ENCODE measurements around the gene FGF21.
"Not testable (repeated sequence)": the region's sequence is repeated elsewhere in the genome, so short reads cannot be mapped to it uniquely, and the experiment has no call there.

FGF21 gene, protein sequence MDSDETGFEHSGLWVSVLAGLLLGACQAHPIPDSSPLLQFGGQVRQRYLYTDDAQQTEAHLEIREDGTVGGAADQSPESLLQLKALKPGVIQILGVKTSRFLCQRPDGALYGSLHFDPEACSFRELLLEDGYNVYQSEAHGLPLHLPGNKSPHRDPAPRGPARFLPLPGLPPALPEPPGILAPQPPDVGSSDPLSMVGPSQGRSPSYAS

DNA sequence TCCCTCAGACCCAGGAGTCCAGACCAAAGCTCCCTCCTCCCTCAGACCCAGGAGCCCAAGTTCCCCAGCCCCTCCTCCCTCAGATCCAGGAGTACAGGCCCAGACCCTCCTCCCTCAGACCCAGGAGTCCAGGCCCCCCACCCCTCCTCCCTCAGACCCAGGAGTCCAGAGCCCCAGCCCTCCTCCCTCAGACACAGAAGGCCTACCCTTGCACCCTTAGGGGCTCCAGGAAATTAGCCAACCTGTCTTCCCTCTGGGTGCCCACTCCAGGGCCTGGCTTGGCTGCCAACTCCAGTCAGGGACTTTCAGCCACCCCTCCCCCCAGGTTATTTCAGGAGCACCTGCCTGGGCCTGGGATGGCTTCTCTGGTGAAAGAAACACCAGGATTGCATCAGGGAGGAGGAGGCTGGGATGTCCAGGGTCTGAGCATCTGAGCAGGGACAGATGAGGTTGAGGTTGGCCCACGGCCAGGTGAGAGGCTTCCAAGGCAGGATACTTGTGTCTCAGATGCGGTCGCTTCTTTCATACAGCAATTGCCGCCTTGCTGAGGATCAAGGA is at the start of gene FGF21:
Gene FGF21 (plus strand): TSS at position 441 of the 558 bp plus-strand sequence. CDS start 713 bp downstream, outside the sequence.
- DNase-seq (ENCODE audit: low read depth in 2 of 3, low spot score in 2 of 3) = no peak

DNA sequence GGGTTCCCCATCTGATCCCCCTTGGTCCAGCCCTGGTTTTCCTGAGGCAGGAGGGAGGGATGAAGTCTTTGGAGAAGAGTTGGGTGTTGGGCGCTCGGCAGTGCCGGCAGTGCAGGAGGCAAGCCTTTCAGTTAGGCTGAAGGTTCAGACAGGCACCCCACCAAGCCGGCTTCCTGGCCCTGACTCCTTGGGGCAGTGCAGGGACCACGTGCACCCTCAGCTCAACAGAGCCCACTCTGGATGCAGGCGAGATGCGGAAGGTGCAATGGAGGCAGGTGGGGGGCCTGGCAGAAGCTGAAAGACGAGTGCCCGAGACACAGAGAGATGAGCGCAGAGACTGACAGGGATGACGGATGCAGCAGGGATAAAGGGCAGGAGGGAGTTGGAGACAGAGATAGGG is 46.9 kb upstream of the FGF21 start:
- DNase-seq (ENCODE audit: low read depth in 2 of 3, low spot score in 2 of 3) = no peak

DNA sequence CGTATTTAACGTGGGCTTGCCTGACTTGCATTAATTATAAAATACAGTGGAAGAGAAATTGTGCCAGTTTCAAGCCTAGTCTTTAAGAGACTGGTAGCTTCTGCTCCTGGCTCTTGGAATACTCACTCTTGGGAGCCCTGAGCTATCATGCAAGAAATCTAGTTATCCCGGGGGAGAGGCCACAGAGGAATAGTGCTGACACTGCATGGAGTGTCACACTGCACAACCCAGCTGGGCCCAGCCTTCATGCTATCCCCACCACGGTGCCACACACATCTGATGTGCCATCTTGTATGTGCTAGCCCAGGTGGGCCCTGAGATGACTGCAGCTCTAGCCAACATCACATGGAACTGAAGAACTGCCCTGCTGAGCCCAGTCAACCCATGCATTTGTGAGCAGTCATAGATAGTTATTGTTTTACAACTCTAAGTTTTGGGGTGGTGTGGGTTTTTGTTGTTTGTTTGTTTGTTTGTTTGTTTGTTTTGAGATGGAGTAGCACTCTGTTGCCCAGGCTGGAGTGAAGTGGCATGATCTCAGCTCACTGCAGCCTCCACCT is 44.1 kb upstream of the FGF21 start:
- no peak for DNase-seq (ENCODE audit: low read depth in 2 of 3, low spot score in 2 of 3)

DNA sequence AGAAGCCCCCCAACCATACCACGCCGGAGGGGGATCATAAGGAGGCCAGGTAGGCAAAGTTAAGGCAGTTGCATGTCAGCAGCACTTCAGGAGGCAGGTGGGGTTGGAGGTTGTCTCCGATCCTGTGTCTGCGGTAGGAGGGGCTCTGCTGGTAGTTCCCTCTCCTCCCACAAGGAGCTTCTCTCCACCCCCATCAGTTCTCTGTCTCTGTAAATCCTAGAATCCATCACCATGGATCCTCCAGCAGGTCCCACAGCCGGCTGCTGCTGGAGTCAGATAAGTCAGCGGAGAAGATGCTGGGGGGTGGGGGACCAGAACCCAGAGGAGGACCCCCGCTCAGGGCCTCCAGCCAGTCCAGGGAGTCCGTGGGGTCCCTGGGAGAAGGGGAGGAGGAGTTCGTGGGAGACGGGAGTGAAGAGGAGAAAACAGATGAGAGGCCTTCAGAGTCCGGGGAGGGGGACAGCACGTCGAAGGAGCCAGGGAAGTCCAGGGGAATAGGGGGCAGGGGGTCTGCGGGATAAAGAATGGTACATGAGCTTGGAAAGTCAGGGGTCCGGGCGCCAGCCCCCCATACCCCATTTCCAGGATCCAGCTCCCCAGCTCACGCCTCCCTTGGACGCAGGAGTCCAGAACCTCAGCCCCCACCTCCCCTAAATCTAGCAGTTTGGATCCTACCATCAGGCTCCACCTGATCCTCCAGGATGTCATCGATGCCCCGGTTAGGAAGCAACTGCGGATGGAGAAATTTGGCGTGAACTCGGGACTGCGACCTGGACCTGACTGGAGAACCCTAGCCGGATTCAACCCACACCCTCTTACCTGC is 42.1 kb upstream of the FGF21 start:
- DNase-seq (ENCODE audit: low read depth in 2 of 3, low spot score in 2 of 3) = no peak

DNA sequence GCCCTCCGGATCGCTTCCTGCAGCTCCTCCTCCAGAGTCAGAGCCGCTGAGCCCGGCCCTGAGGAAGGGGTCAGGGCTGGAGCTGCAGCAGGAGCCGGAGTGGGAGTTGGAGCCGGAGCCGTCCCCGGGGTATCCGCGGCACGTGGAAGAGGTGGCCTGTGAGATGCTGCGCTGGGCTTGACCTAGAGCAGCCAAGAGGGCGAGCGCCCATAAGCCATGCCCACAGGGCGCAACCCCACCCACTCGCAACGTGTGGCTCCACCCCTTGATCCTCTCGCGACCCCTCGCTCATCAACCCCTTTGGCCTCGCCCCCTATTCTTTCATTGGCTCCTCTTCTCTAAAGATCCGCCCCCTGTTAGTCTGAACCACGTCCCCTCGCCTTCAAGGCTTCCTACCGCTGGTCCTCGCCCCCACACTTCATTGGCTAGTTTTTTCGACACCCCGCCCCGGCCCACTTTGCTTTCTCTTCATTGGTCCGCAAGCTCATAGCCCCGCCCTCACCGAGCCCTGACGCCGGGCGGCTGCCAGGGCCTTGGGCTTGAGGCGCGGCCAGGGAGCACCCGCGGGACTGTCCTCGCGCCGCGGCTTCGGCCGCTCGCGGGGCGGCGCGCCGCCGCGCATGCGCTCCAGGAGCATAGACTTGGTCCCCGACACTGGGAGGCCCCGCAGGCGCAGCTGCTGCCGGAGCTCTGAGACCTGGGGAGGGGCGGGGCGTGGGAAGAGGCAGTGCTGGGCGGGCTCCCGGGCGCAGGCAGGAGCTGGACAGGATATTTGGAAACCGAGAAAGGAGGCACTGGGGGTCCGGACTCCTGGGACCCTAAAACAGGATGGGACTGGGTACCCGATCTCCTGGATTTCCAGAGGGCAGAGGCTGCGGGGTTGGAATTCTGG is 41.2 kb upstream of the FGF21 start:
- DNase-seq (ENCODE audit: low read depth in 2 of 3, low spot score in 2 of 3) = peak; percentile 89 to 99 (median 92)

DNA sequence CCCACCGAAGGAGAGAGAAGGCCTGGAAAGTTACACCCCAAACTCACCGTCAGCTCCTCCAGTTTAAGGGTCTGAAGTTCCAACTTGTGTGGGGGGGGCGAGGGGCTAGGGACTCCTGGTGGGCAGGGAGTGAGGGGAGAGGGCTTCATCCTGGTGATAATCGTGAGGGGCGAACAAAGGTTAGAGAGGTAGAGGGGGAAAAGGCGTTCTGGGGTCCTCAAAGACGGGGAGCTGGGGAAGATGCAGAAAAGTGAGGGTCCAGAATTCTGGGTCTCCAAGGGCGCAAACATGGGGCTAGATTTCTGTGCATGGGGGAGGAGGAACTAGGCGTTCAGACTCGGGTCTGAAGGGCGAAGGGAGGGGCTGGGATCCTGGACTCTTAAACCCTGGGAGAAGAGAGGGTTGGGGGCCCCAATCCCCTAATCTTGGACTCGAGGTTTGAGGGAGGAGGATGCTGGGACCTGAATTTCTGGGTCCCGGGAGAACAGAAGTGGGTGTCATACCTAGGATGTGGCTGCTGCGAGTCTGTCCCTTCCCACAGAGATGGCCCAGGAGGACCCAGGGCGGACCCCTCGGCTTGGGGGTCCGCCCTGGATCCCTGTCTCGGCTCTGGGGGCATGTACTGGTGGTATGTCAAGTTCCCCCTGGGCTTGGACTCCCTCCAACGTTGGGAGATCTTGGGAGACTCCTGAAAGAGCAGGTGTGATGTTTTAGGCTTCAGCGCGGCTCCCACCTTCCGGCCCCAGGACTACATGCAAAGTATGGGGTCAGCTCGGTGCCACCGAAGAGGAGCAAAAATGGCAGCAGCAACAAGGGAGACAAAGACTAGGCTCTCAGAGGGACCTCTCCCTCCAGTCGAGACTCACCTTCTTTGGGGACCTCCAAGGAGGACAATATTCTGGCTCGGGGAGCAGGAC is 40.3 kb upstream of the FGF21 start:
- no peak for DNase-seq (ENCODE audit: low read depth in 2 of 3, low spot score in 2 of 3)

DNA sequence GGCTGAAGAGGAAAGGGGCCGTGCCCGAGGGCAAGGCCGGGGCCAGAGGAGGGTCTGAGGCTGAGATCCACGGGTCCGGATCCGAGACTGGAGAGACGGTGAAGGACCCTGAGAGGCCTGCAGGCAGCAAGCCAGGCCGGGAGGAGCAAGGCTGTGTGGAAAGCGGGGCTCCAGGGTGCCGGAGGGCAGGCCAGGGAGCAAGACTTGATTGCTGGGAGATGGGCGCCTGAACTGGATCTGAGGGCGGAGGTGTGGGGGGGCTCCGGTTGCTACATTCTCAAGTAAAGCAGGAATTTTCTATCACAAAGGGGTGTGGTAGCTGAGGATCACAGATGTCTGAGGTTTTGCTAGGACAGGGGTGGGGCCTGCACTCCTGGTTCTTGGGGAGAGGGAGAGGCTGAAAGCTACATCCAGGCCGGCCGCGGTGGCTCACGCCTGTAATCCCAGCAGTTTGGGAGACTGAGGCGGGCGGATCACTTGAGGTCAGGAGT is 39.6 kb upstream of the FGF21 start:
- DNase-seq (ENCODE audit: low read depth in 2 of 3, low spot score in 2 of 3) = no peak

DNA sequence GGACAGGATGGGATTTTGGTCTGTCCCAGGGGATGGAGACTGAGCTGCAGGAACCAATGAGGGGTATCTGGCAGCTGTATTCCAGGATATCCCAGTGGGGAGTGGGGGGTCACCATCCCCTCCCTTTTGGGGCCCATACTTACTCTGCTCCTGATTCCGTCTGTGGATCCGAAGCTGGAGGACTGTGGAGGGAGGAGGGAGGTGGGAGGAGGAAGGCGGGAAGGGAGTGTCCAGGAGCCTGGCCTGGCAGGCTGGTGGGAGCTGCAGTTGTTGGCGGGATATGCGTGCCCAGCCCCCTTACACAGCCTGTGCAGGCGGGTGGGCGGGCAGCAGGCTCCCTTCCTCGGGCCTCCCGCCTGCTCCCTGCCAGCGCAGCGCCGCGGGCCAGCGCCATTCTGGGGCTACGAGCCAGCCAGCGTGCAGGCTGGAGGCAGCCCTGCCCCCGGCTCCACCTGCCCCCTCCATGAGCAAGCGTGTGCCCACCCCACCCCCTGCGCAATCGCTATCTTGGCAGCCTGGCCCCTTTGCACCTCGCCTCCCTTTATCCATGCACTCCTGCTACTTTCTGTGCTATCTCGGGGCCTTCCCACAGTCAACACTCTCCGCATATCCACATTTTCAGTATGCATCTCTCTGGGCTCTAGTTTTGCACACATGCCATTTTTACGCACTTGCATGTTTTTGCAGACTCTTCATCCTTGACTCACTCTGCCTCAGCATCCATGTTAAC is 38.6 kb upstream of the FGF21 start:
- DNase-seq (ENCODE audit: low read depth in 2 of 3, low spot score in 2 of 3) = no peak

DNA sequence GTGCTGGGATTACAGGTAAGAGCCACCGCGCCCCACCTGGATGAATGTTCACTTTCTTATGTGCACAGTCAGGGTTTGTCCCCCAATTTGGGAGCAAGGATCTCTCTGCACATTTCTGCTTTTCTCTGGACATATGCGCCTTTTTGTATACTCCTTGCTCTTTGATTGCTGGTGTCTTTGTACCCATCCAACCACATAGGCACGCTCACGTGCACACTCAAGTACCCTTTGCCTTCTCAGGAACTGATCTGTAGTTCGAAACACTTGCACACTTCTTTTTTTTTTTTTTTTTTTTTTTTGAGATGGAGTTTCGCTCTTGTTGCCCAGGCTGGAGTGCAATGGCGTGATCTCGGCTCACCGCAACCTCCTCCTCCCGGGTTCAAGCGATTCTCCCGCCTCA is 37.2 kb upstream of the FGF21 start:
- not testable (repeated sequence) for DNase-seq (ENCODE audit: low read depth in 2 of 3, low spot score in 2 of 3)

DNA sequence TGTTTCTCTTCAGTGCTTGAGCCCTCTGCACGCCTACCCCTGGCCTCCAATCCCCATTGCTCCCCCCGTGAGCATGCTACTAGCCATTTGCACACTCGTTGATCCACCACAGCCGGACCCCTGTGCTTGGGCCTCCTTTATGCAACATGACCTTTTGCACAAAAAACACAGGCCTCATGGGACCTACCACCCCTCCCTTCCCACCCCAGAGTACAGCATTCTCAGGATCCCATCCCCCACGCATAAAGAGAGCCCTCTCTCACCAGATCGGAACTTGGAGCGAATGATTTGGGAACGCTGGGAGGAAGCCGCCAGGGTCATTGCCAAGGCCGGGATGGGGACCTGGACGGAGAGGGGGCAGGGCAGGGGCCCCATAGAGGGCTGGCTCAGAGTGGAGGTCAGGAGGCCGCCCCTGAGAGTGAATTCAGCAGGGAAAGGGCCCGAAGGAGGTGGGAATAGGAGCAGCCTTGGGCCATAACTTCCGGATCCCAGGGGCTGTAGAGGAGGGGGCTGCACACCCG is 36.6 kb upstream of the FGF21 start:
- no peak for DNase-seq (ENCODE audit: low read depth in 2 of 3, low spot score in 2 of 3)

DNA sequence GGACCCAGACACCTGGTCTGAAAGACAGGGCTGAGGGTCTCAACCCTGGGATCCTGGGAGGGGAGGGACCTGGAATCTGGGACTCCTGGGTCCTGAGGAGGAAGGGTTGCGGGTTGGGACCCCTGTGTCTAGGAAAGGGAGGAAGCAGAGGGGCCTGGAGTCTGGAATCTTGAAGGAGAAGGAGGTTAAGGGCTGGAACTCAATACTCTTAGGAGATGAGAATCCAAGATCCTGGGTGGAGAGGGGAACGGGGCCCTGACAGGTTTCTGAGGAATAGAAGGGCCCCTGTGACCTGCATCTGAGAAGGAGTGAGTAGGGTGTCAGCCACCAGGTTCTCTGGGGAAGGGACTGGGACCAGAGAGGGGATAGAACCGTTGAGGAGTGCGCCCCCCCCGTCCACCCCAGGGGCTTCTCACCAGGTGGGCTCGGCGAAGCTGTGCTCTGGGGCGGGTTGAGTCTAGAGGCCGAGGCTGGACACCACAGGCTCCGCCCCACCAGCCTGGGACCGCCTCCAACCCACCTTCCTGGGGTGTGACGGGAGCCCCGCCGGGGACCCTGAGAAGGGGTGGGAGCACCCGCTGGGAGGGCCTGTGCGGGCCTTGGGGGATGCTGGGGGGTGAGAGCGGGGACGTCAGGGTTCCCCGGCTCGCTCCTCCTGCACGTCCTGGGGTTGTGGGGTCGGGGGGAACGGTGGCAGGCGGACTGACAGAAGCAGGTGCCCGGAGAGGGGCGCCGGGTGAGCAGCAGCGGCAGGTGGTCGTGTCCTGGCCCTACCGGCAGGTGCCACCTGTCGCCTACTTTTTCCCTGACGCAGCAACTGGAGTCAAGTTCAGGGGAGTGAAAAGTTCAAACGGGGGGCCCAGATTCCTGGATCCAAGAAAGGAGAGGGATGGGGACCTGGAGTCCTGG is 35.8 kb upstream of the FGF21 start, which contains the start of gene MAMSTR:
Gene MAMSTR (minus strand): TSS at position 463 of the 909 bp plus-strand sequence. CDS start 694 bp downstream, outside the sequence.
- no peak for DNase-seq (ENCODE audit: low read depth in 2 of 3, low spot score in 2 of 3)

DNA sequence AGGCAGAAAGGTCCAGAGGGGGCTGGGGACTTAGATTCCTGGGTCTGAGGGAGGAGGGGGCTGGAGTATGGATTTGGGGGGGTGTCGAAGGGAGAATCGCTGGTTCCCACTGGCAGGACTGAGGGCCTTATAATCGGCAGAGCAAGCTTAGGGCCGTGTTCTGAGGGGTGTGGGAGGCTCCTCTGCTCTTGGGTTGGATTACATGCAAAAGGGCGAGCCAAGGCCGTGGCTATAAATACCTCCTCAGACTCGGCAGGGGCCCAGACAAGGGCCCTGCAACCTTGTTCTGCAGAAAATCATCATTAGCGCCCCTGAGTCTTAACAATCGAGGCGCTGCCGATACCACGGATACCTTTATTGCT is 35.1 kb upstream of the FGF21 start:
- no peak for DNase-seq (ENCODE audit: low read depth in 2 of 3, low spot score in 2 of 3)

DNA sequence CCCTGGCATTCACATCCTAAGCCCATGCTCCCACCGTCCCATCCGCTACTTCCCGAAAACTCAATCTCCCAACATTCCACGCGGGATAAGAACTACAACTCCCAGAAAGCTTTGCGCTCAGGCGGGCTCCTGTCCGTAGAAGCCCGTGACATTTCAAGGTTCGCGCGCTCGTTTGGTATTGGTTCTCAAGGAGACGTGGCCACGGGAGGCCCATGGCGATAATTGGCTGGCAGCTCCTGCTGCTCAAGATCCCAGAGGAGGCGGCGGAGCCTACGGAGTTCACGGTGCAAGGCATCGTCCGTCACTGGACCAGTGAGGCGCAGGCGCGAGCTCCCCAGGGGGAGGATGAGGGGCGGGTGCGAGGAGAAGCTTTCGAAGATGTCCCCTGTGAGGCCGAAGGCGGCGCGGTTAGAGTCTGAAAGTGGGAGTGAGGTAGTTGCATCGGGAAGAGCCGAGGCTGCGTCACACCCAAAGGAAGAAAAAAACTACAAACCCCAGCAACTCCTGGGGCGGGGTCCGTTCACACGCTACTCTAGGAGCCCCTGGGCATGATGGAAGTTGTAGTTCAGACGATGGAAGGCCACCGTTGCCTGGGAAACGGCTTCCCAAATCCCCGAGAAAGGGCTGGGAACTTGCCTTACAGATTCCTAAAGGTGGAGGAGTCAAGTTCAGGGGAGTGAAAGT is 34.6 kb upstream of the FGF21 start:
- DNase-seq (ENCODE audit: low read depth in 2 of 3, low spot score in 2 of 3) = peak; percentile 71 to 81 (median 74)

DNA sequence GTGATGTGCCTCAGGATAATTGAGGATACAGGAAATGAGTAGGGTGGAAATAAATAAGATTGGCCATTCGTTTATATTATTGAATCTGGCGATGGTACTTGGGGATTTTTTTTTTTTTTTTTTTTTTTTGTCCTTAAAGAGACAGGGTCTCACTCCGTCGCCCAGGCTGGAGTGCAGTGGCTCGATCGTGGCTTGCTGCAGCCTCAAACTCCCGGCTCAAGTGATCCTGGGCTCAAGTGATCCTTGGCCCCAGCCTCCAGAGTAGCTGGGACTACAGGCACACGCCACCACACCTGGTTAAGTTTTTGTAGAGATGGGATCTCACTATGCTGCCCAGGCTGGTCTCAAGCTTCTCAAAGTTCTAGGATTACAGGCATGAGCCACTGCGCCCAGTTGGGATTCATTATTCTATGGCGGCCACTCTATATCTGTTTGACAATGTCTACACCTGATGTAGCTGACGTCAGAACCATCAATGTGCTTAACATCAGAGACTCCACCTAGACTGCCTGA is 33.1 kb upstream of the FGF21 start:
- no peak for DNase-seq (ENCODE audit: low read depth in 2 of 3, low spot score in 2 of 3)

DNA sequence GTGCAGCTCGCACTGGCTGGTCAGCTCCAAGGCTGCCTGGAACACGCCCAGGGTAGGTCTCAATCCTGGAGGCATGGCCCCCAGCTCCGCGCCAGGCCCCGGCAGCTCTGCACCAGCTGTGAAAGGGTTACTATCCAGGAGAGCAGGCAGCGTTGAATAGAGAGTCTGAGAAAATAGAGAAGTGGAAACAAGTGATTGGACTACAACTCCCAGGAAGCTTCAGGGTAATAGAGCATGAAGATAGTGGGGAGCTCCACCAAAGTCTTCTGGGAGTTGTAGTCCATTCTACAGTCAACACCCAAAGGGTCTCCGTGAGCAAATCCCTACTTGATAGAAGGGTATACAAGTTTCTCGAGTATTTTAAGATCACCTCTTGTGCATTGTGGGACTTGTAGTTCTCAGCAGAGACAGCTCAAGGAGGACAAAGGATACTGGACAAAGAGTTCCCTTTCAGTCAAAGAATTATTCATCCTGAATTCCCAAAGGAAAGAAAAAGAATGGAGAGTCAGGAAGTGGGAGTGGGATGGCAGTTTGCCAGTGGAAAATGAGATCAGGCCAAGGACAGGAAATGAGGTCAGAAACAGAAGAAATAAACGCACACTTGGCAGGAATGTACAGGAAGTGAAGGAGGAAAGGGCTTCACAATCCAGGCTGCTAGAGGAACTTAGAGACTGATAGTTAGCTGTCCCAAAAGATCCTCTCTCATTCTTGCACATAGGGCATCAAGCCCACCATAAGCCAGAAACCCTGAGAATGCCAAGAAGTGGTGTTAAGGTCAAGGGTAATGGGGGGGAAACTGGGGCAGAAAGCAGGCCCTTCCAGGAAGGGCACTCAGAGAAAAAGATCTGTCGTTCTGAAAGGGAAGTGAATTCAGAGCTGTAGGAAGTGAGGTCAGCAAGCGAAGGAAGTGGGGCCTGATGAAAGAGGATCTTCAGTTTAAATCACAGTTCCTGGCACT is 30.2 kb upstream of the FGF21 start:
- no peak for DNase-seq (ENCODE audit: low read depth in 2 of 3, low spot score in 2 of 3)

DNA sequence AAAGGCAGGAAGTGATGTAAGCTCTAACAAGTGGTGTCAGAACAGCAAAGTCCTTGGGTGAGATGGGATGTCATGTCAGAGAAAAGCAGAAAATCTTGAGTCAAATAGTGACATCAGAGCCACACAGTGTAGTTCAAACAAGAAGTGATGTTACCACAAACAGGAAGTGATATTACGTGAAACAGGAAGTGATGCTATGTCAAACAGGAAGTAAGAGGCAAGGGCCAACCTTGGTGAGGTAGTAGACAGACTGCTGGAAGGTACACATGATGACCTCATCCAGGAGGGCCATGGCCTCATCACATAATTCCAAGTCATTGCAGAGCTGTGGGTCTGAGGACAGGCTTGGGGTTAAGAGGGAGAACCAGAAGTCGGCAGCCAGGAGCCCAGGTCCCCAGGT is 28.8 kb upstream of the FGF21 start:
- no peak for DNase-seq (ENCODE audit: low read depth in 2 of 3, low spot score in 2 of 3)

Data from activated CD8-positive, alpha-beta memory T cell treated with anti-CD3 and anti-CD28 coated beads for 48 hours (primary cell).